Stimulated activated CD8-positive, alpha-beta memory T cell treated with anti-CD3 and anti-CD28 coated beads, Interleukin-15, amount 100 ng/mL, for 1 hour (primary cell): Measurements from ENCODE around the gene TTF1.

Experiments used
- DNase-seq: peaks from one replicate; pipeline ENCODE4 v3.0.0-alpha.2; 2020; ENCODE audit warnings: low read depth

TTF1 gene

GRCh38 chr9:132406554-132407122 is at the start of gene TTF1:
Gene TTF1 (minus strand): TSS chr9:132406840. CDS start chr9:132402821, 4,019 bp downstream.
- DNase-seq = peak; percentile 85

GRCh38 chr9:132456241-132456640 is 49.6 kb upstream of the TTF1 start:
- no peak for DNase-seq

GRCh38 chr9:132451276-132451675 is 44.6 kb upstream of the TTF1 start:
- DNase-seq = no peak

GRCh38 chr9:132447902-132448301 is 41.3 kb upstream of the TTF1 start:
- DNase-seq = no peak

- DNase-seq = no peak
These were observed 40.7 kb upstream of the TTF1 start for GRCh38 chr9:132447346-132447745.

- no peak for DNase-seq
These were observed 40.2 kb upstream of the TTF1 start for GRCh38 chr9:132446887-132447286.

GRCh38 chr9:132443951-132444607 is 37.4 kb upstream of the TTF1 start:
- no peak for DNase-seq

- DNase-seq = no peak
These were observed 34.8 kb upstream of the TTF1 start for GRCh38 chr9:132441404-132441803.

- DNase-seq = no peak
These were observed 34.1 kb upstream of the TTF1 start for GRCh38 chr9:132440735-132441134.

GRCh38 chr9:132439153-132439552 is 32.5 kb upstream of the TTF1 start:
- DNase-seq = no peak

GRCh38 chr9:132434881-132435280 is 28.2 kb upstream of the TTF1 start:
- no peak for DNase-seq

- no peak for DNase-seq
These were observed 24.4 kb upstream of the TTF1 start for GRCh38 chr9:132430998-132431397.

GRCh38 chr9:132426639-132427414 is 20.2 kb upstream of the TTF1 start:
- no peak for DNase-seq

GRCh38 chr9:132425675-132426062 is 19.0 kb upstream of the TTF1 start:
- DNase-seq = no peak

- no peak for DNase-seq
These were observed 18.4 kb upstream of the TTF1 start for GRCh38 chr9:132424857-132425674.

- DNase-seq = no peak
These were observed 16.9 kb upstream of the TTF1 start for GRCh38 chr9:132423503-132423902.

- DNase-seq = no peak
These were observed 15.9 kb upstream of the TTF1 start for GRCh38 chr9:132422574-132422973.

GRCh38 chr9:132418726-132419363 is 12.2 kb upstream of the TTF1 start:
- no peak for DNase-seq

- DNase-seq = no peak
These were observed 8.5 kb upstream of the TTF1 start for GRCh38 chr9:132415181-132415580.

- DNase-seq = no peak
These were observed 8.1 kb upstream of the TTF1 start for GRCh38 chr9:132414731-132415130.

- DNase-seq = no peak
These were observed 7.3 kb upstream of the TTF1 start for GRCh38 chr9:132413926-132414325.

- DNase-seq = no peak
These were observed 5.4 kb upstream of the TTF1 start for GRCh38 chr9:132412089-132412488.
